Mesenchymal stem cell (in vitro differentiated cells and primary cell): ENCODE data around the gene PTRH2.

Source experiments
- DNase-seq: peaks from one replicate; pipeline ENCODE4 v3.0.0-alpha.2; 2013
- H2AFZ ChIP-seq: one replicate; pipeline ENCODE4 v1.6.1; 2013; ENCODE audit warnings: low read depth, mild to moderate bottlenecking, control low read depth, inconsistent platforms, low read length, moderate library complexity
- H2AK5ac ChIP-seq: 2 replicates; pipeline ENCODE4 v1.6.1; 2013; ENCODE audit warnings: low read length, moderate library complexity, mild to moderate bottlenecking, inconsistent platforms; ENCODE audit not compliant: severe bottlenecking
- H2BK120ac ChIP-seq: one replicate; pipeline ENCODE4 v1.6.1; 2013; ENCODE audit warnings: low read depth, mild to moderate bottlenecking, inconsistent platforms, low read length, moderate library complexity
- H2BK12ac ChIP-seq, 2 experiments: one replicate each; pipeline ENCODE4 v1.6.1; 2013; ENCODE audit warnings: inconsistent platforms in 2 of 2, low read length in 2 of 2, mild to moderate bottlenecking in 2 of 2, moderate library complexity in 2 of 2, control low read depth in 1 of 2
- H2BK15ac ChIP-seq: one replicate; pipeline ENCODE4 v1.6.1; 2013; ENCODE audit warnings: mild to moderate bottlenecking, low read depth, inconsistent platforms; ENCODE audit not compliant: poor library complexity, severe bottlenecking
- H2BK5ac ChIP-seq: 2 replicates; pipeline ENCODE4 v1.6.1; 2013; ENCODE audit warnings: low read depth, mild to moderate bottlenecking, low read length, control low read depth, inconsistent platforms; ENCODE audit not compliant: poor library complexity, severe bottlenecking
- H3K14ac ChIP-seq, 2 experiments: one replicate each; pipeline ENCODE4 v1.6.1; 2013; ENCODE audit warnings: inconsistent platforms in 2 of 2, low read length in 2 of 2, control low read depth in 1 of 2, mild to moderate bottlenecking in 1 of 2, moderate library complexity in 1 of 2
- H3K18ac ChIP-seq, 2 experiments: one replicate each; pipeline ENCODE4 v1.6.1; 2013; ENCODE audit warnings: inconsistent platforms in 2 of 2, low read length in 2 of 2, control low read depth in 1 of 2, low read depth in 1 of 2, mild to moderate bottlenecking in 1 of 2
- H3K23ac ChIP-seq, 2 experiments: one replicate each; pipeline ENCODE4 v1.6.1; 2013; ENCODE audit warnings: inconsistent platforms in 2 of 2, low read length in 2 of 2, mild to moderate bottlenecking in 2 of 2, moderate library complexity in 2 of 2, control low read depth in 1 of 2
- H3K27ac ChIP-seq: 2 replicates; pipeline ENCODE4 v1.5.1; 2013; ENCODE audit warnings: mild to moderate bottlenecking, moderate library complexity, low read length, control low read depth, inconsistent platforms; ENCODE audit not compliant: poor library complexity, severe bottlenecking
- H3K27me3 ChIP-seq, 2 experiments: 2 replicates each; pipeline versions ENCODE4 v1.6.1 to v1.7.0; 2013; ENCODE audit warnings: low read length in 2 of 2, mild to moderate bottlenecking in 2 of 2, moderate library complexity in 2 of 2, control low read depth in 1 of 2, inconsistent platforms in 1 of 2; ENCODE audit not compliant: control insufficient read depth in 1 of 2, insufficient read depth in 1 of 2
- H3K36me3 ChIP-seq, 2 experiments: 2 replicates each; pipeline versions ENCODE4 v1.6.1 to v1.7.0; 2013; ENCODE audit warnings: low read length in 2 of 2, control low read depth in 1 of 2, inconsistent platforms in 1 of 2, low read depth in 1 of 2, mild to moderate bottlenecking in 1 of 2; ENCODE audit not compliant: insufficient read depth in 2 of 2, control insufficient read depth in 1 of 2
- H3K4ac ChIP-seq, 2 experiments: one replicate each; pipeline ENCODE4 v1.6.1; 2013; ENCODE audit warnings: inconsistent platforms in 2 of 2, low read length in 2 of 2, mild to moderate bottlenecking in 2 of 2, moderate library complexity in 2 of 2, control low read depth in 1 of 2, low read depth in 1 of 2
- H3K4me1 ChIP-seq: 2 replicates; pipeline ENCODE4 v1.6.1; 2013; ENCODE audit warnings: low read depth, low read length, control low read depth; ENCODE audit not compliant: control insufficient read depth, insufficient read depth
- H3K4me2 ChIP-seq: 2 replicates; pipeline ENCODE4 v1.6.1; 2013; ENCODE audit warnings: low read length, mild to moderate bottlenecking, inconsistent platforms; ENCODE audit not compliant: poor library complexity, severe bottlenecking
- H3K4me3 ChIP-seq, 2 experiments: 2 replicates each; pipeline versions ENCODE4 v1.5.1 to v1.7.0; 2013; ENCODE audit warnings: low read length in 2 of 2, mild to moderate bottlenecking in 2 of 2, control low read depth in 1 of 2, low read depth in 1 of 2; ENCODE audit not compliant: insufficient read depth in 1 of 2
- H3K79me1 ChIP-seq: replicated peaks from 2 replicates; pipeline ENCODE4 v1.6.1; 2013; ENCODE audit warnings: mild to moderate bottlenecking, control low read depth, low read length, inconsistent platforms; ENCODE audit not compliant: poor library complexity, severe bottlenecking
- H3K9ac ChIP-seq: 2 replicates; pipeline ENCODE4 v1.7.0; 2013; ENCODE audit warnings: mild to moderate bottlenecking, low read length, moderate library complexity
- H3K9me3 ChIP-seq: 2 replicates; pipeline ENCODE4 v1.7.0; 2013; ENCODE audit warnings: mild to moderate bottlenecking, low read length; ENCODE audit not compliant: control insufficient read depth
- H4K8ac ChIP-seq: one replicate; pipeline ENCODE4 v1.6.1; 2013; ENCODE audit warnings: inconsistent platforms, mild to moderate bottlenecking, low read length, moderate library complexity
- H4K91ac ChIP-seq: one replicate; pipeline ENCODE4 v1.6.1; 2013; ENCODE audit warnings: mild to moderate bottlenecking, low read length, inconsistent platforms
- WGBS: methylation state at CpG from one replicate; pipeline ENCODE4 v1.1.7; 2013; ENCODE audit warnings: mixed read lengths; 5-methylcytosine and 5-hydroxymethylcytosine counted together

The PTRH2 gene

GRCh38 chr17:59737324-59737723, 30.1 kb upstream of the PTRH2 start:
- peaks cover 11% of the 10 kb centered on the region for H3K79me1 ChIP-seq
- H3K9me3 ChIP-seq: no peaks in the 10 kb centered on the region
- DNase-seq: no peak
- H4K91ac ChIP-seq: no peak overlapping the region
- no peak overlapping the region for H2AK5ac ChIP-seq
- no peak overlapping the region for H2BK15ac ChIP-seq
- H4K8ac ChIP-seq: no peak overlapping the region
- H3K14ac ChIP-seq: no peak overlapping the region
- no peaks in the 10 kb centered on the region for H3K4me1 ChIP-seq
- no peak overlapping the region for H3K4ac ChIP-seq
- H3K27ac ChIP-seq: no peak overlapping the region
- H3K4me3 ChIP-seq: no peak overlapping the region
- no peak overlapping the region for H2BK12ac ChIP-seq
- H3K9ac ChIP-seq: no peak overlapping the region
- no peak overlapping the region for H3K23ac ChIP-seq
- no peak overlapping the region for H2BK5ac ChIP-seq
- no peak overlapping the region for H2BK120ac ChIP-seq
- WGBS: 74% methylated on average over 2 of the region's 3 CpGs
- H3K4me2 ChIP-seq: no peak overlapping the region
- no peak overlapping the region for H2AFZ ChIP-seq
- H3K36me3 ChIP-seq: peaks cover 6 to 62% of the 10 kb centered on the region in 2 experiments
- H3K27me3 ChIP-seq: no peaks in the 10 kb centered on the region
- no peak overlapping the region for H3K18ac ChIP-seq

GRCh38 chr17:59734226-59734625, 27.0 kb upstream of the PTRH2 start:
- H3K23ac ChIP-seq: no peak overlapping the region
- no peak overlapping the region for H4K8ac ChIP-seq
- WGBS: 96% methylated on average over 3 of the region's 5 CpGs

GRCh38 chr17:59733697-59734096, 26.5 kb upstream of the PTRH2 start:
- no peak overlapping the region for H3K4me2 ChIP-seq
- no peak overlapping the region for H3K23ac ChIP-seq
- no peak overlapping the region for H3K18ac ChIP-seq
- H3K36me3 ChIP-seq: peaks cover 3 to 41% of the 10 kb centered on the region in 2 experiments
- no peak overlapping the region for H2BK120ac ChIP-seq
- H3K4ac ChIP-seq: no peak overlapping the region
- H4K8ac ChIP-seq: no peak overlapping the region
- H3K79me1 ChIP-seq: peaks cover 11% of the 10 kb centered on the region
- no peak overlapping the region for H4K91ac ChIP-seq
- no peaks in the 10 kb centered on the region for H3K9me3 ChIP-seq
- H2BK12ac ChIP-seq: no peak overlapping the region
- DNase-seq: no peak
- H2BK15ac ChIP-seq: no peak overlapping the region
- H3K27me3 ChIP-seq: no peaks in the 10 kb centered on the region
- H3K9ac ChIP-seq: no peak overlapping the region
- no peak overlapping the region for H2AFZ ChIP-seq
- H3K14ac ChIP-seq: no peak overlapping the region
- no peak overlapping the region for H3K27ac ChIP-seq
- no peak overlapping the region for H3K4me3 ChIP-seq
- 100% methylated on average over 2 of the region's 2 CpGs for WGBS
- H2AK5ac ChIP-seq: no peak overlapping the region
- H2BK5ac ChIP-seq: no peak overlapping the region
- peaks cover 2% of the 10 kb centered on the region for H3K4me1 ChIP-seq

More at GRCh38 chr17:59734226-59734625, 27.0 kb upstream of the PTRH2 start:
- Histone ChIP-seq H3K27me3 (no peaks in the 10 kb centered on the region), H2AFZ (no peak overlapping the region), H3K9ac (no peak overlapping the region), H2BK120ac (no peak overlapping the region), H3K9me3 (no peaks in the 10 kb centered on the region), H3K4me3 (no peak overlapping the region), H3K27ac (no peak overlapping the region), H3K79me1 (peaks cover 11% of the 10 kb centered on the region), H3K4me2 (no peak overlapping the region), H3K36me3 (peaks cover 3 to 47% of the 10 kb centered on the region in 2 experiments), H3K4me1 (peaks cover 2% of the 10 kb centered on the region), H3K18ac (no peak overlapping the region), H2BK12ac (no peak overlapping the region), H3K14ac (no peak overlapping the region), H2BK5ac (no peak overlapping the region), H2AK5ac (no peak overlapping the region), H3K4ac (no peak overlapping the region), H2BK15ac (no peak overlapping the region), H4K91ac (no peak overlapping the region)
- DNase-seq: no peak

GRCh38 chr17:59730268-59730834, 23.1 kb upstream of the PTRH2 start:
- H2AFZ ChIP-seq: no peak overlapping the region
- peaks cover 3 to 21% of the 10 kb centered on the region in 2 experiments for H3K36me3 ChIP-seq
- H3K79me1 ChIP-seq: peaks cover 11% of the 10 kb centered on the region
- H3K9ac ChIP-seq: no peak overlapping the region
- peak overlapping the region; percentile 73 for H2AK5ac ChIP-seq
- H4K8ac ChIP-seq: no peak overlapping the region
- no peak overlapping the region for H2BK12ac ChIP-seq
- H2BK15ac ChIP-seq: no peak overlapping the region
- H3K14ac ChIP-seq: no peak overlapping the region
- no peak overlapping the region for H3K4me2 ChIP-seq
- H3K9me3 ChIP-seq: no peaks in the 10 kb centered on the region
- peak overlapping the region in 1 of 2 experiments; percentile 14 for H3K18ac ChIP-seq
- WGBS: 100% methylated on average over 1 of the region's 1 CpG
- H3K4ac ChIP-seq: no peak overlapping the region
- H3K23ac ChIP-seq: no peak overlapping the region
- H3K27me3 ChIP-seq: no peaks in the 10 kb centered on the region
- H2BK5ac ChIP-seq: no peak overlapping the region
- H4K91ac ChIP-seq: no peak overlapping the region
- no peak for DNase-seq
- no peak overlapping the region for H2BK120ac ChIP-seq
- H3K4me3 ChIP-seq: no peak overlapping the region
- H3K27ac ChIP-seq: no peak overlapping the region
- peaks cover 3% of the 10 kb centered on the region for H3K4me1 ChIP-seq
